GM12865 (cell line): Measurements from ENCODE around the gene KRTAP7-1.

Source experiments
- DNase-seq: peaks from one replicate; pipeline ENCODE4 v3.0.0; 2010; ENCODE audit warnings: low read depth
- H3K4me3 ChIP-seq: 2 replicates; pipeline ENCODE4 v1.5.1; 2011; ENCODE audit warnings: mild to moderate bottlenecking, low read depth, low read length, control low read depth
- TF ChIP-seq, protein P1 (sequence below): IDR thresholded peaks from 2 replicates; pipeline ENCODE4 v1.5.1; 2011; ENCODE audit warnings: low read length, control low read depth, low read depth, inconsistent platforms; ENCODE audit not compliant: insufficient read depth; ENCODE audit errors: missing control alignments

The KRTAP7-1 gene, protein sequence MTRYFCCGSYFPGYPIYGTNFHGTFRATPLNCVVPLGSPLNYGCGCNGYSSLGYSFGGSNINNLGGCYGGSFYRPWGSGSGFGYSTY

DNA sequence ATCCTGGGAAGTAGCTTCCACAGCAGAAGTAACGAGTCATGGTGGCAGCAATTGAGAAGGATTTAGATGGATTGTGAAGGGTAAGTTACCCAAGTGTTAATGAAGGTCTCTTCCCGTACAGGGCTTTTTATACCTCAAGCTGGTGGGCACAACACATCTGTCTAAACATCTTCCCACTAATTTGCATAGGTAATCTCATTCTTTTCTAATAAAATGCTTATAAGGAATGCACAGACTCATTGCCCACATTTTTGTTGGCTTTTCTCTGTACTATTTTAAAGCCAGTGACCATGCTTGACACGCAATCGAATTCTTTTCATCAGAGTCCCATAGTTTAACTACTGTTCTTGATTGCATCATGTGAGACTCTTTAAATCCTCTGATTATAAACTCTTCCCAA is at the start of gene KRTAP7-1:
Gene KRTAP7-1, minus strand, starts transcription at position 101 of the 400 bp plus-strand sequence. Its CDS starts 61 bp downstream, at position 40.
- TF ChIP-seq, protein P1, sequence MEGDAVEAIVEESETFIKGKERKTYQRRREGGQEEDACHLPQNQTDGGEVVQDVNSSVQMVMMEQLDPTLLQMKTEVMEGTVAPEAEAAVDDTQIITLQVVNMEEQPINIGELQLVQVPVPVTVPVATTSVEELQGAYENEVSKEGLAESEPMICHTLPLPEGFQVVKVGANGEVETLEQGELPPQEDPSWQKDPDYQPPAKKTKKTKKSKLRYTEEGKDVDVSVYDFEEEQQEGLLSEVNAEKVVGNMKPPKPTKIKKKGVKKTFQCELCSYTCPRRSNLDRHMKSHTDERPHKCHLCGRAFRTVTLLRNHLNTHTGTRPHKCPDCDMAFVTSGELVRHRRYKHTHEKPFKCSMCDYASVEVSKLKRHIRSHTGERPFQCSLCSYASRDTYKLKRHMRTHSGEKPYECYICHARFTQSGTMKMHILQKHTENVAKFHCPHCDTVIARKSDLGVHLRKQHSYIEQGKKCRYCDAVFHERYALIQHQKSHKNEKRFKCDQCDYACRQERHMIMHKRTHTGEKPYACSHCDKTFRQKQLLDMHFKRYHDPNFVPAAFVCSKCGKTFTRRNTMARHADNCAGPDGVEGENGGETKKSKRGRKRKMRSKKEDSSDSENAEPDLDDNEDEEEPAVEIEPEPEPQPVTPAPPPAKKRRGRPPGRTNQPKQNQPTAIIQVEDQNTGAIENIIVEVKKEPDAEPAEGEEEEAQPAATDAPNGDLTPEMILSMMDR, result no peak
- DNase-seq, result no peak

DNA sequence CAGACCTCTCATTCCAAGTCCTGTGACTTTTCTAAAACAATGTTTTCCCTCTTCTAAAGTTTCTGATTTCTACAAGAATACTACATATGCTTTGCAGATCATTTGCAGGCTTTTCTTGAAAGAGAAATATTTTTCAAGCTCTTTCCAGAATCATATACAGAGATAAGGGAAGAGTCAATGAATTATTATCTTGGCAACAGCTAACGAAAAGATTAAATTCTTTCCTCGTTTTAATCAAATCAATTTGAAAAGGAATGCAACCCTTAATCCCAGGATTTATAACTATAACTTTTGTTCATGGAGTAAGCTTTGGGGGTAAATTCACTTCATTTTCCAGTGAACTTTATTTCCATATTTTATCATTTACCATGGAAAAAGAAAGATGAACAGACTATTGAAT is 45.0 kb upstream of the KRTAP7-1 start:
- TF ChIP-seq, protein P1, result no peak
- DNase-seq, result no peak
- H3K4me3 ChIP-seq, result no peak overlapping the region

More for the DNA sequence above, at the start of gene KRTAP7-1:
- H3K4me3 ChIP-seq, result no peak within 1 kb of the TSS

DNA sequence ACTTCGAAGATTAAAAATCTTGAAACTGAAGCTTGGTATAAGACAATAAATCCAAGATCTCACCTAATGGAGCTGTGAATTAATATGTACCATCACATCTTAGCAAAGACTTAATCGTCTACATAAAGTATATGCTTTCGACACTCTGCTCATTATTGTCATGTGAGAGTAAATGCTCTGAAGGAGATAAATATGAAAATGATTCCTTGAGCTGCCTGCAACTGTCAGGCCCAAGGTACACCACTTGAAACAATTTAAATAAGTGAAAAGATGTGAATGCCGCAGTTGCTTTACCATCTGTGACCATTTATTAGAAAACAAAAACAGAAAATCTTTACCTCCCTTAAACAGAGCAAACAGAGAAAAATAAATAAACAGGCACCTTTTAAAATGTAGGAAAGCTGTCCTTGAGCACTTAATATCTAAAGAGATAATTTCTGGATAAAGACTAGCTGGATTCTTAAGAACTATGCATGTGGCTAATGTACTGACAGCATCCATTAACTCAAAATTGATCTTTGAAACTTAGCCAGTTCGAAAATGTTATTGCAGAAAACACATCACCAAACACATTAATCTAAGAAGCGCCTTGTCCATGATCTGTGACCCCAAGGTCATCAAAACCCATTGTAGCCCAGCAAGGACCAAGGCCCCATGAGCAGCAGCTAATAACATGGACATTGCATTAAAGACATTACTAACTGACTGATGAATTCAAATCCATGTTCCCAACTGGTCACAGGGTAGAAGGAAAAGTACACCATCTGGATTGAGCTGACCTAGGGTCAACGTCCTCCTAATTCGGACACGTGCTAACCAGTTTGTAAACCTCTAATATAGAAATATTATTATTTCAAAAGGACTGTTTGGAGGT is 18.3 kb upstream of the KRTAP7-1 start:
- DNase-seq, result no peak
- no peak overlapping the region for H3K4me3 ChIP-seq
- TF ChIP-seq, protein P1, result no peak

DNA sequence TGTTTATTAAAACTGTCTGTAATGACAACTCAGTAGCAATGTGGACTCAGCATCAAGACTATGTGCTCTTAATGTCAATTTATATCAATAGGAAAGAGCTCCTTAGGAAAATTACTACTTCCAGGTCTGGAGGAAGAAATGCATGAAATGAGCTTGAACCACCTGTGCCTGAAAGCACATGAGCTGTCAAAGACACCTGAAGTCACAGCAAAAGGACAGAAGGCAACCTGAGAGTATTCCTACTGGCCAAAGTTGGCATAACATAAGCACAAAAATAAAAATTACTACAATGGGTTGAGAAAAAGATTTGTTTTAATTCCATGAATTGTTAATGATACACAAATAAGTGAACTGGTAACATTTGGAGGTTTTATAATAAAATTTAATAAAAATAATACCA is 13.4 kb upstream of the KRTAP7-1 start:
- TF ChIP-seq, protein P1, result no peak
- DNase-seq, result no peak
- H3K4me3 ChIP-seq, result no peak overlapping the region

DNA sequence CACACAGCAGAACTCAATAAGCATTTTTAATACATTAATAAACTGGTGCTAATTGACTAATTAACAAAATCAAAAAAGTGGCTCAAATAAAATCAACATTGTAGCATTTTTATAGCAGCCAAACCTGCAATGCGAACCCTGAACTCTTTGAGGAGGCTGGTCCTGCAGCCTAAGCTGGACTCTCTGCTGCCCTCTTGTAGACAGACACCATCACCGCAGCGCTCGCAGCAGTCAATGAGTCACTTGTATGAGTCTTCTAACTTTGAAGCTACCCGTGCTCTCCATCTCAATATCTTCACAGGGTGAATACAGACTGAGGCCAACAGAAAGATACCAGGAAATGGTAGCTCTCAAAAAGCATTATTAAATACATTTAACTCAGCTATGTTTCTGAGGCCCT is 9.7 kb upstream of the KRTAP7-1 start:
- TF ChIP-seq, protein P1, result peak; percentile 42
- no peak overlapping the region for H3K4me3 ChIP-seq
- DNase-seq, result peak; percentile 40

DNA sequence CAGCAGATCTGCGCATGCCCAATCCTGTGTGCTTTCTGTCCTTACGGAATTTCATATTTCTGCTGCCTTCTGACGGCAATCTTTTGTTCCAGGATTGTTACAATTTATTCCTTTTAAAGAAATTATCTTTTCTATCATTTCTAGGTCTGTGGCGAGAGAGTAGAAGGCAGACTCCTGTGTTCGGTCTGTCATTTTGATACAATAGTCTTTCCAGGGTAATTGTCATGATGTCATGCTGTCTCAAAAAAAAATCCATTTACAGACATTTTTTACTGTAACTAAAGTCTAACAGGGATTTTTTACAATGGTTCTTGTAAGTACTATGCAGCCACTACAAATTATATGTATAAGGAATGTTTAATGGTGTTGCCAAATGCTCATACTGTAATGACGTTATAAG is 9.0 kb upstream of the KRTAP7-1 start:
- DNase-seq, result no peak
- H3K4me3 ChIP-seq, result no peak overlapping the region
- TF ChIP-seq, protein P1, result no peak
